ENCODE measurements around the gene FLRT1. TPM values are rescaled to one million over a fixed set of nuclear protein-coding genes. Genes with fewer than 3 reads are reported as not detected.
"Not testable (repeated sequence)": the region's sequence is repeated elsewhere in the genome, so short reads cannot be mapped to it uniquely, and the experiment has no call there.

Gene FLRT1
- total RNA-seq, 1 experiment from 2014 or later = not detected

DNA sequence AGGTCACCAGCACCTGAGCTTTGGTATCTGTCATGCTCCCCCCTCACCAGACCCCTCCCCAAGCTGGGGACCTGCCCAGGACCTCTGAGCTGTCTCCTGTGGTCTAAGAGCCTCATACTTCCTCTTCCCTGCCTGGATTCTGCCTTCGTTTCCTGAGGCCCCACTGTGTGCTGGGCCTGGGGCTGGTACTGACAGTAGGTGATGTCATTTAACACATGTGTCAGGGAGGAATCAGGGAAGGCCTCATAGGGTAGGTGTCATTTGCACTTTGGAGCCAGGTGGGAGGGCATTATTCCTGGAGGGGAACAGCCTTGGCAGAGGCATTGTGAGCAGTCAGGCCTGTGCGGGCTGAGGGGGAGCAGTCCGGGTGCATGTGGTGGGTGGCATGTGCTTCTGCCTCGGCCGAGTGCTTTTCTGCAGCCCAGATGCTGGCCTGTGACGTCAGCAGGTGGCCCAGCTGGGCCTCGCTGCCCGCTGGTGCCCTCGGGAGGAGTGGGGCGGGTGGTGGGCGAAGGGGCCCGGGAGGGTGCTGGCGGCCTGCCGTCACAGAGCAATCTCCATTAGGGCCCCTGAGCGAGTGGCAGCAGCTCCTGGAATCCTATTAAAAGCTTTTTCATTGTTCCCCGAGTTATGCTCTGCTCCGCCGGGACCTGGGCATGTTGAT is 9.1 kb downstream of the FLRT1 start:
- DNase-seq (ENCODE audit: low read depth) = no peak

GRCh38 chr11:64045700-64046099 is 10.0 kb downstream of the FLRT1 start:
- DNase-seq (ENCODE audit: low read depth) = no peak

DNA sequence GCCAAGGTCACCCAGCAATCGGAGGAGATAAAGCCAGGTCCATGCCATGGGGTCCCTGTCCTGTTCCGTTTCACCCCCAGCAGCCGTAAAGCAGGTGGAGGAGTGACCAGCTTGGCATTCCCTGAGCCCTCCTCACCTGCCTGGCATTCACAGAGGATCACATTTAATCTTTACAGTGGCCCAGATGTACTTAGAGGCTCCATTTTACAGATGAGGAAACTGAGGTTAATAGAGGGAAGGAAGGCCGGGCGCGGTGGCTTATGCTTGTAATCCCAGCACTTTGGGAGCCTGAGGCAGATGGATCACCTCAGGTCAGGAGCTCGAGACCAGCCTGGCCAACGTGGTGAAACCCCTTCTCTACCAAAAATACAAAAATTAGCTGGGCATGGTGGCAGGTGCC is 11.6 kb downstream of the FLRT1 start:
- DNase-seq (ENCODE audit: low read depth) = not testable (repeated sequence)

GRCh38 chr11:64048042-64048854 is 12.5 kb downstream of the FLRT1 start:
- DNase-seq (ENCODE audit: low read depth) = no peak

DNA sequence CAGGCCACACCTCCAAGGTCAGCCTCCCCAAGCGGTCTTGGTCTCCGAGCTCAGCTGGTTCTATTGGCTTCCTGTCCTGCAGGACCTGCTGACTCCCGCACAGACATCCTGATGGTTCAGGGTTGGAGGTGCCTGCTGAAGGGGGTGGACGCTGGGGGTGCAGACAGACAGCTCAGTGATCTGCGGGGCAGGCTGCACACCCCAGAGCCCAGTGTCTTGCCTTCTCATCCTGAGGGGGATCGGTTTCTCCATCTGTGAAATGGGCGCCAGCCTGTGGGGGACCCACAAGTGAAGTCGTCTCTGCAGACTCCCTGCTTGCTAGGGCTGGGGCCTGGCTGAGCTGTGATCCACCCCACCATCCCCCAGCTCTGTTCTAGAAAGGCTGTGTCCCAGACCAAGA is 13.8 kb downstream of the FLRT1 start:
- no peak for DNase-seq (ENCODE audit: low read depth)

GRCh38 chr11:64051297-64051696 is 15.6 kb downstream of the FLRT1 start:
- DNase-seq (ENCODE audit: low read depth) = no peak

- DNase-seq (ENCODE audit: low read depth) = no peak
Observed at GRCh38 chr11:64052436-64052835, 16.7 kb downstream of the FLRT1 start.

DNA sequence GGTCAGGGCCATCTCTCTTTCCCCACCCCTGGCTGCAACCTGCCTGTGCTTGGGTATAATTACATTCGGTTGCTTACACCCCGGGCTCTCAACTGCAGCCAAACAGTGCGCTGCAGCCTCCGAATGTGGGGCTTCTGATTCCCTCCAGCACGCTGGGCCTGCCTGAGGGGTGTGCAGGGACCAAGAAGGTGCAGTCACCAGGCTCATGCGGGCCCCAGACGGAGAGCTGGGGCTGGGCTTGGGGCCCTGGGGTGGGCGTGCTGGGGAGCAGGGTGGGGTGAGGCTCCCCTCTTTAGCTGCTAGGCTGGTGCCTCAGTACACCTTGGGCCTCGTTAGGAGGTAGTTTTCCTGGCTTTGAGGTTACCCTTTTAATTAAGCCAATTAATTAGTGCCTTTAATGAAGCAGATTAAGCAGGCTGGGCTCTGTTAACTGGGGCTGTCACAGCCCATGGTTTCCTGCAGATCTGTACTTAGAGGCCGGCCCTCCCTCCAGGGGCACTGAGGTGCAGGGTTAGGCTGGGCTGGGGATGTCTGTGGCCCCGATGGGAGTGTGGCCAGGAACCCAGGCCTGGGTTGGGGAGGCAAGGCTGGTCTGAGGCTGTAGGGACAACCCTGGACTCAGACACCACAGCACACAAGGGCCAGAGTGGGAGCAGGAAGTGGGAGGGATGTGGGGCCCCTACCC is 17.3 kb downstream of the FLRT1 start:
- no peak for DNase-seq (ENCODE audit: low read depth)

DNA sequence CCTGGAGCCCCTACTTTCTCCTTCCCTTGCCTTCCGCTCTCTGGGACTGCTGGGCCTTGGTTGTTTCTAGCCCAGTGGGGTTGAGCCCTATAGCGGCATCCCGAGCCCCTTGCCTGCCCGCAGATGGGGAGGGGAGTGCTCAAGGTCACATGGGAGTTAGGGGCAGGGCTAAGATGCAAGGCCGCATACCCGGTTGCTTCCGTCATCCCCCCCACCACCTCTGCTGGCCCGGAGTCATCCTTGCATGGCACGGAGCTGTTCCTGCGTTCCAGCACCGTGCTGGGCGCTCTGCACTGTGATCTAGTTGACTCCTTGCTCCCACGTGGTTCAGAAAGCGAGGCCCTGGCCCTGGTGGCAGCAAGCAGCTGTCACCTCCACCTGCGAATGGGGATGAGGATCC is 18.0 kb downstream of the FLRT1 start:
- no peak for DNase-seq (ENCODE audit: low read depth)

DNA sequence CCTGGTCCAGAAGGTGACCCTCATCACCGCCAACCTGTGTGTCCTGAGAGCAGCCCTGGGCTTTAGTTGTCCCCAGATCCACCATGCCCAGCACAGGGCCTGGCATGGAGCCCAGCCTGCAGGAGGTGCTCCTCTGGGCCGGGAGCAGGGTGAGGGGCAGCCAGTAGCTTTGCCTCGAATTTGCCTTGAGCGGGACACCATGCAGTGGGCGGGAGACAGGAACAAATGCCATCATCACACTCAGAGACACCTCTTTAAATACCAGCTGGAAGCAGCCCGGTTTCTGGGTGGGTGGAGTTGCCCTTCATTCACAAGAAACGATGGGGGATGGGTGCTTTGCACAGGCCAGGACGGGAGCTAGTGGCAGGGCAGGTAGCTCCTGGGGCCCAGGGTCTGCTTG is 19.3 kb downstream of the FLRT1 start:
- no peak for DNase-seq (ENCODE audit: low read depth)

- no peak for DNase-seq (ENCODE audit: low read depth)
Observed at GRCh38 chr11:64056213-64056785, 20.6 kb downstream of the FLRT1 start.

DNA sequence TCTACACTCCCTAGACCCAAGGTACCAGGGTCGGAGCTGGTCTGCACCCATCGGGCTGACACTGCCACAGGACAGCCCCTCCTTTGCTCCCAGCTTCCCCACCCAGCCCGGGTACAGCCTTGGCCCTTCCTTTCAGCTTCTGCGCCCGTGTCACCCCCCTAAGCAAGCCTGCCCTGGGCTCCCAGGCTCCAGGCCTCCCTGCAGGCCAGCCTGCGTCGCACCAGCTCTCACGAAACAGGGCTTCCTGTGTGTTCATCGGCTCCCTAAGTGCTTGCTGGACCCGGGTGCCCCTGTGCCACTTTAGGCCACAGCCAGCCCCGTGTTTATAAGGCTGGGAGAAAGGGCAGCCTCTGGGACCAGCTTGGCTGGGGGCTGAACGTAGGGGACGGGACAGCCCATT is 21.1 kb downstream of the FLRT1 start:
- DNase-seq (ENCODE audit: low read depth) = no peak

GRCh38 chr11:64057890-64058289 is 22.2 kb downstream of the FLRT1 start:
- DNase-seq (ENCODE audit: low read depth) = no peak

- no peak for DNase-seq (ENCODE audit: low read depth)
Observed at GRCh38 chr11:64058494-64058893, 22.8 kb downstream of the FLRT1 start.

DNA sequence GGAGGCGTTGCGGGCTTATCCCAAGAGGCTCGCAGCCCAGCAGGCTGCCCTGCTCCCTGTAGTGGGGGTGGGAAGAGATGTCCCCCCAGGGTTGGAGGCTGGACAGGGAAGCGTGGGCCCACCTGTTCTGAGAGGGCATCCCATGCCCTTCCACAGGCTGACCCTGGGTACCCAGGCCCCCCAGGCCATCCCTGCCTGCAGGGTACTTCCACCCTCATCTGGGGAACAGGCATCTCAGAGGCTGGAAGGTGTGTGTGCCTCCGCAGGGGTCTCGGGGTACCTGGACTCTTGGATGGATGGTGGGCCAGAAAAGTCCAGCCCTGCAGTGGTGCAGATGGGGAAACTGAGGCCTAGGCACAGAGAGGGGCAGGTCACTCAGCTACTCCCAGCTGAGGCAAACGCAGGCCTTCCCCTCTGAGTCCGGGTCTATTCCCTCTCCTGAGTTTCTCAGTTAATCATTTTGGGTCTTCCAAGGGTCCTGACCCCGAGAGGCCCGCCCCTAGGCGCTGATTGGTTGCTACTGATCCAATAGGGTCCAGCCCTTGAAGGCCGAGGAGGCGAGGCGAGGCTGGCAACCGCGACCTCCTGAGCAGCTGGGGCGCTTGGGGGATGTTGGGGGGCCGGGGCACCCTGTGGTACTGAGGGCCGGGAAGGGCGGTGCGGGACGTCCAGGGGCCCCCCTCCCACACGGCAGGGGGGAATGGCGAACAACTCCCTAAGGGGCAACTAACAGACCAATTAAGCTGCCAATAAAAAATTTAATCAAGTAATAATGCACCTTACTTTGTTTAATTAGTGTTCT is 23.8 kb downstream of the FLRT1 start:
- no peak for DNase-seq (ENCODE audit: low read depth)

DNA sequence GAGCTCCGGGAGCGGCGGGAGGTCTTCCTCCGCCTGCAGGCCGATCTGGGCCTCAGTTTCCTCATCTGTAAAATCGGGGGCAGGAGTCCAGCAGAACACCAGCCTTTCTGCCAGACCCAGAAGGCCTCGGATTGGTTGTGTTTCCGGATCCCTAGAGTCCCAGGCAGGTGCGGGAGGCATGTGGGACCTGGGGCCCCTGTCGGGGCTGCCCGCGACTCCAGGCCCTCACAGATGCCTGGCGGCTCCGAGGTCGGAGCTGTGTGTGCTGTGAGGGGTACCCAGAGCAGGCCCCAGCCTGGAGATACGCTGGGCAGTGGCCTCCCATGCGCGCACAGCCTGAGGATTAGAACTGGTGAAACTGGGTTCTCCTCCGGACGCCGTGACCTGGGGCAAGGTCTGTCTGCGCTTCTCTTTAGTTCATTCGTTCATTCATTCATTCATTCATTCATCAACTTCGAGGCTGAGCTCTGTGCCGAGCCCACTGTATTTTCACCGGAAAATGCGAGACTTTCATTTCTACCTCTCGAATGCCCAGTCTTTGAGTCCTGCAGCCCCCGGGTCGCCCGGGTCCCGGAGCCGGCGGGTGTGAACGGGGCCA is 24.6 kb downstream of the FLRT1 start:
- no peak for DNase-seq (ENCODE audit: low read depth)

DNA sequence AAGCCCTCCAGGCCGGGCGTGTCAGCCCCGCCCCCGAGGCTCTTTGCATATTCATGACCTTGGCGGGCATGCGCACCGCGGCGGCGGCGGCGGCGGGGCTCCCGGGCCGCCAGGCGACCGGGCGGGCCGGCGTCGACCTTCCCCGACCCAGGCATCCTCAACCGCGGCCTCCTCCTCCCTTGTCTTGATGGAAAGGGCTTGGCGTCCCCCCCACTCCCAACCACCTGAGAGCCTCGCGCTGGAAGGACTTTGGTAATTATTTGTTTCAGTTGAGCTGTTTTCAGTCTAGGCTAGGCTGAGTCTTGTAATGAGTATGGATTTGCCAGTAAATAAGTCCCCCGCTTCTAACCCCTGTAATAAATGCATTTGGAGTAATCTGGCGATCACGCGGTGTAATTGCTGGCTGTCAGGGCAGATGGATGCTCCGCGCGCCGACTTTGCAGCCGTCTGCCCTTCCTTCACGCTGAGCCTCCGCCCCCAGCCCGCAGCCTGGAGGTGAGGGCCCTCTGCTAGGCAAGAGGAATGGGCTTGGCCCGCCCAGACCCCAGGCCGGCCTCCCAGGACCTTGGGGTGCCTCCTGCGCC is 25.2 kb downstream of the FLRT1 start:
- no peak for DNase-seq (ENCODE audit: low read depth)

DNA sequence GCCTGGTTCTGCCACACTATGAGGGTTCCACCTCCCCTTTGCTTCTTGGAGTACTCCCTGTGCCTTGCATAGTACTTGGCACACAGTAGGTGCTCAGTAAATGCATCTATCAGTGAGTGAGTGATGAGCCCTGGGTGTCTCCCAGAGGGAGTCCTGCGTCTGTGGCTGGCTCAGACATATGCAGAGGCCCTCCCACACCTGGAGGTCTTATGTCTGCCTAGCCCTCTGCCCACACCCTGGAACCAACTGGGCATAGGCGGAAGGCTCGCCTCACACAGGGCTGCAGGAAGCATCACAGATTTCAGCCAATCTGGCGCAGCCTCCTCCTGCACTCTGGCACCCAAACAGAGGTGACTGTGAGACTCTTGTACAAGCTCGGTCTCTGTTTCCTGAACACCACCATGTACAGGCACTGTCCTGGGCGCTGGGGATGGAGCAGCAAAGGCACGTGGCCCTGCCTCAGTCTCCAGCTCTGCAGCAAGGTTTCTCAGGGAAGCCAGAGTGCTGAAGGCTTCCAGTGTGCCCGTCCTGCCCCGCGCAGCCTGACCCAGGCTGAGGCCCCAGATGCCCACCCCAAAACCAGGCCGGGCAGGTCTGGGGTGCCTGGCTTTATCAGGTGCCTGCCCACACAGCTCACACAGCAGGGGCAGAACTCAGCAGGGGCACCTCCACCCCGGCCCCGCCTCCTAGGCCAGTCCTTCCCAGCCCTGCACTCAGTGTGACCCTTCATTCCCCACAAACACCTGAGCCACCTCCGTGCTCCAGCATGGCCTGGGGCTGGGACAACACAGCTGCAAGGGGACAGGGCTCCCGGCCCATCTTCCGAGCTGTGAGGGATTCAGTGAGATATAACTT is 26.7 kb downstream of the FLRT1 start:
- no peak for DNase-seq (ENCODE audit: low read depth)

DNA sequence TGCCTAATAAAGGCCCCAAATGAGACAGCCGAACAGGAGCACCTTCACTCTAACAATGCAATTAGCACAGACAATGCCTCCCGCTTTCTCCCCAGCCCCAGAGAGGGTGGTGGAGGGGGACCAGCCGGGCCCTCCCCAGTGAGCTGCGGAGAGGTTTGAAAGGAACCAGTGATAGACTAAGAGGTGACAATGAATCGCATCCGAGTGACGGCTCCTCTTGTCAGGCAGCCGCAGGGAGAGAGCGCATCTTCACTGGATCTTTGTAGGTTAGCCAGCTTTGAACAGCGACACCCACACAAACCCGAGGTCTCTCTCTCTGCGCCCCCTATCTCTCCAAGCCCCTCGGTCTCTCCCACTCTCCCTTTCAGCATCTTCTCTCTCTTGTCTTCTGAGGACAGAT is 28.0 kb downstream of the FLRT1 start:
- no peak for DNase-seq (ENCODE audit: low read depth)
